ENCODE measurements around the gene CTU2. TPM values are rescaled to one million over a fixed set of nuclear protein-coding genes. Genes with fewer than 3 reads are reported as not detected.
A peak's percentile ranks its signal among the peaks of the same experiment; 100 is the strongest.

The CTU2 gene
- total RNA-seq, 2 donors from 2014 or later = 5.7 to 10.2 TPM

GRCh38 chr16:88747588-88748301 lies 41.4 kb downstream of the CTU2 start:
- H3K36me3 ChIP-seq (replicated peaks in 1 of 2; ENCODE audit: insufficient read depth in 1 of 2, low read depth in 2 of 2) = no peaks in the 10 kb centered on the region
- ATAC-seq (peak; percentile 34), DNase-seq (peak in 3 of 4 donors; percentile 47 to 60 (median 50))
- WGBS, 2 donors = 63 to 89% methylated on average over 5 to 26 of the region's 26 CpGs
- H3K9me3 ChIP-seq = no peaks in the 10 kb centered on the region
- no peak overlapping the region for H3K27ac ChIP-seq
- H3K4me1 ChIP-seq = peaks cover 9% of the 10 kb centered on the region
- H3K4me3 ChIP-seq = no peak overlapping the region
- no peaks in the 10 kb centered on the region for H3K27me3 ChIP-seq
- intact Hi-C loops (cut with DNase I) = no loop called here
- TF ChIP-seq POLR2A (IDR thresholded peaks at IDR 0.05) = no peak
- TF ChIP-seq, protein P1, sequence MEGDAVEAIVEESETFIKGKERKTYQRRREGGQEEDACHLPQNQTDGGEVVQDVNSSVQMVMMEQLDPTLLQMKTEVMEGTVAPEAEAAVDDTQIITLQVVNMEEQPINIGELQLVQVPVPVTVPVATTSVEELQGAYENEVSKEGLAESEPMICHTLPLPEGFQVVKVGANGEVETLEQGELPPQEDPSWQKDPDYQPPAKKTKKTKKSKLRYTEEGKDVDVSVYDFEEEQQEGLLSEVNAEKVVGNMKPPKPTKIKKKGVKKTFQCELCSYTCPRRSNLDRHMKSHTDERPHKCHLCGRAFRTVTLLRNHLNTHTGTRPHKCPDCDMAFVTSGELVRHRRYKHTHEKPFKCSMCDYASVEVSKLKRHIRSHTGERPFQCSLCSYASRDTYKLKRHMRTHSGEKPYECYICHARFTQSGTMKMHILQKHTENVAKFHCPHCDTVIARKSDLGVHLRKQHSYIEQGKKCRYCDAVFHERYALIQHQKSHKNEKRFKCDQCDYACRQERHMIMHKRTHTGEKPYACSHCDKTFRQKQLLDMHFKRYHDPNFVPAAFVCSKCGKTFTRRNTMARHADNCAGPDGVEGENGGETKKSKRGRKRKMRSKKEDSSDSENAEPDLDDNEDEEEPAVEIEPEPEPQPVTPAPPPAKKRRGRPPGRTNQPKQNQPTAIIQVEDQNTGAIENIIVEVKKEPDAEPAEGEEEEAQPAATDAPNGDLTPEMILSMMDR (IDR thresholded peaks at IDR 0.05) = peak in 3 of 7 experiments; percentile 34 to 38 (median 35)

DNA sequence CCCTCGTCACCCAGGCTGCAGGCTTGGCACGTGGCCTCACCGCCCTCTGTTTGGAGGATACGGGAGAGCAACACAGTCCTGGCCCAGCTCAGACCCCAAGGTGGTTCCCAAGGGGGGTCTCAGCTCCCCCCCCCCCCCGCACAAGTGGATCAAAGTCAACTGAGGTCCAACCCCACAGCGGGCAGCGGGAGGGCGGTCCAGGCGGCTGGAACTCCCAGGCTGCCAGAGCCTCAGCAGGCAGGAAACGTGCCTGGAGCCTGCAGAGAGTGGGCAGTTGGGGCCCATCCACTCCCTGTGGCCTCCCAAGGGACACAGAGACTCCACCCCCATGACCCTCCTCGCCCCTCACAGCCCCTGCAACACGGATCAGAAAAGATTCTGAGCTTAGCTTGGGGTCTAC lies 42.1 kb downstream of the CTU2 start:
- H3K36me3 ChIP-seq (replicated peaks in 1 of 2; ENCODE audit: insufficient read depth in 1 of 2, low read depth in 2 of 2) = no peaks in the 10 kb centered on the region
- no peaks in the 10 kb centered on the region for H3K27me3 ChIP-seq
- peaks cover 9% of the 10 kb centered on the region for H3K4me1 ChIP-seq
- DNase-seq = no peak
- no peak overlapping the region for H3K4me3 ChIP-seq
- no peak for TF ChIP-seq POLR2A (IDR thresholded peaks at IDR 0.05)
- TF ChIP-seq, protein P1 (IDR thresholded peaks at IDR 0.05) = no peak
- 85% methylated on average over 12 of the region's 12 CpGs; no CpG with 5 or more reads in 1 of the 2 donors for WGBS, 2 donors
- intact Hi-C loops (cut with DNase I) = no loop called here
- no peak overlapping the region for H3K27ac ChIP-seq
- H3K9me3 ChIP-seq = no peaks in the 10 kb centered on the region
- no peak for ATAC-seq

DNA sequence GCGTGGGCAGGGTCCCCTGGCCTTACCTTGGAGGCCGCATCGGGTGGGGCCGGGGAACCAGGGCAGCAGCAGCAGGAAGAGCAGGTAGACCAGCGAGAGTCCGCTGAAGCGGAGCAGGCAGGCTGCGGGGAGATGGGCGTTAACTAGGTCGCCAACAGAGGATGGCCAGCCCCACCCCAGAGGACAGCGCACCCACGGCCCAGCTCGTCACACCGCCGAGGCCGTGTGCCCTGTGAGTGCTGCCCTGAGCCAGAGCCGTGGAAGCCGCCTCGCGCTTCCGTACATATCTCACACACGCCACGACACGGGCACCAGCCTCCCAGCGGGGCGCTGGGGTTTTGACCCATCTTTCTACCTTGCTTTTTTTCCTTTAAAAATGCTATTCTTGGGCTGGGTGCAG lies 43.1 kb downstream of the CTU2 start:
- ATAC-seq (no peak), DNase-seq (no peak)
- no peak overlapping the region for H3K4me3 ChIP-seq
- intact Hi-C loops (cut with DNase I) = no loop called here
- no peaks in the 10 kb centered on the region for H3K27me3 ChIP-seq
- H3K36me3 ChIP-seq (replicated peaks in 1 of 2; ENCODE audit: insufficient read depth in 1 of 2, low read depth in 2 of 2) = no peaks in the 10 kb centered on the region
- no peaks in the 10 kb centered on the region for H3K9me3 ChIP-seq
- TF ChIP-seq, protein P1 (IDR thresholded peaks at IDR 0.05) = no peak
- TF ChIP-seq POLR2A (IDR thresholded peaks at IDR 0.05) = no peak
- H3K27ac ChIP-seq = no peak overlapping the region
- WGBS, 2 donors = 90 to 93% methylated on average over 11 to 26 of the region's 26 CpGs
- H3K4me1 ChIP-seq = peaks cover 3% of the 10 kb centered on the region

DNA sequence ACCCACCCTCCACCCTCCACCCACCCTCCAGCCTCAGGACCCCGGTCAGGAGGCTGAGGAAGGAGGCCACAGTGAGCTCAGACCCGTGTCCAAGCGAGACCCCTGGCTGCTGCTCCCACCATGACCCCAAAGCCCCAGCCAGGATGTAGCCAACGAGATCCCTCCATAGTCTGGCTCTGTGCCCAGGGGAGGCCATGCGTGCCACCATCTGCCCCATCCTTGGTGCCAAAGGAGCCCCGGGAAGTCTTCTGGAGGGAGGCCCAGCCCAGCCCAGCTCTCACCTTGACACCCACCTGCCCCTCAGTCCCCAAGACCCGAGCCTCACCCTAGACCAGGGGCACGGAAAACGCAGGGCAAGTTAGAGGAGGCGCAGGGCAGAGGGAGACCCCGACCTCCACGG lies 44.6 kb downstream of the CTU2 start:
- WGBS, 2 donors = 78% methylated on average over 12 of the region's 12 CpGs; no CpG with 5 or more reads in 1 of the 2 donors
- TF ChIP-seq POLR2A (IDR thresholded peaks at IDR 0.05) = no peak
- TF ChIP-seq, protein P1 (IDR thresholded peaks at IDR 0.05) = no peak
- no peak for ATAC-seq
- no peak overlapping the region for H3K4me3 ChIP-seq
- no peaks in the 10 kb centered on the region for H3K36me3 ChIP-seq (replicated peaks in 1 of 2; ENCODE audit: insufficient read depth in 1 of 2, low read depth in 2 of 2)
- intact Hi-C loops (cut with DNase I) = no loop called here
- no peak overlapping the region for H3K27ac ChIP-seq
- H3K27me3 ChIP-seq = no peaks in the 10 kb centered on the region
- no peaks in the 10 kb centered on the region for H3K4me1 ChIP-seq
- DNase-seq = no peak
- no peaks in the 10 kb centered on the region for H3K9me3 ChIP-seq
